ENCODE results near the gene ERC2.

The ERC2 gene

GRCh38 chr3:55796533-55796932, 671.7 kb downstream of the ERC2 start:
- Histone ChIP-seq H3K27me3 (ENCODE audit: control insufficient read depth, insufficient read depth, low read length) (no peaks in the 10 kb centered on the region), H3K4me3 (ENCODE audit: low read length) (no peak overlapping the region), H3K27ac (ENCODE audit: low read depth, low read length) (no peak overlapping the region), H3K4me1 (ENCODE audit: control insufficient read depth, insufficient read depth, low read length) (no peaks in the 10 kb centered on the region), H3K9ac (ENCODE audit: low read length) (no peak overlapping the region), H3K36me3 (ENCODE audit: control insufficient read depth, insufficient read depth, low read length) (no peaks in the 10 kb centered on the region)

GRCh38 chr3:55795746-55796145, 672.5 kb downstream of the ERC2 start:
- Histone ChIP-seq H3K4me1 (ENCODE audit: control insufficient read depth, insufficient read depth, low read length) (no peaks in the 10 kb centered on the region), H3K36me3 (ENCODE audit: control insufficient read depth, insufficient read depth, low read length) (no peaks in the 10 kb centered on the region), H3K4me3 (ENCODE audit: low read length) (no peak overlapping the region), H3K27me3 (ENCODE audit: control insufficient read depth, insufficient read depth, low read length) (no peaks in the 10 kb centered on the region), H3K9ac (ENCODE audit: low read length) (no peak overlapping the region), H3K27ac (ENCODE audit: low read depth, low read length) (no peak overlapping the region)

DNA sequence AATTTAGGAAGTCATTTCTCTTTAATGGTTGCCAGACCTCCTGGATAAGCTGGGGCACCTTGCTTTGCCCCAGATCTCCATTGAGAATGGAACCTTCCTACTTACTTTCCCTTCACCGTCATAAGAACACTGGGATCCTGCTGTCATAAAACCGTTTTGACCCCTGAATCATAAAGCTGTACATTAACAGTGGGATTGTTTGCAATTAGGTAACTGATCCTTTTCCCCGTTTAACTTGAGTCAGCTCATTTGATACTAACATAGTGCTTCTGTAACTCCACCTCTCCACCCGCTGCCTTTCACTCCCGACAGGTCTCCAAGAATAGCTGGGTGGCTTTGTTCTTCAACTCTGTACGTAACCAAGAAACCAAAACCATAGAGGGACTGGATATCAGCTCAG, 673.0 kb downstream of the ERC2 start:
- no peaks in the 10 kb centered on the region for H3K36me3 ChIP-seq (ENCODE audit: control insufficient read depth, insufficient read depth, low read length)
- no peak overlapping the region for H3K27ac ChIP-seq (ENCODE audit: low read depth, low read length)
- H3K9ac ChIP-seq (ENCODE audit: low read length), result no peak overlapping the region
- no peaks in the 10 kb centered on the region for H3K4me1 ChIP-seq (ENCODE audit: control insufficient read depth, insufficient read depth, low read length)
- H3K27me3 ChIP-seq (ENCODE audit: control insufficient read depth, insufficient read depth, low read length), result no peaks in the 10 kb centered on the region
- H3K4me3 ChIP-seq (ENCODE audit: low read length), result no peak overlapping the region

- H3K27me3 ChIP-seq (ENCODE audit: control insufficient read depth, insufficient read depth, low read length), result no peaks in the 10 kb centered on the region
- H3K27ac ChIP-seq (ENCODE audit: low read depth, low read length), result no peak overlapping the region
- H3K4me1 ChIP-seq (ENCODE audit: control insufficient read depth, insufficient read depth, low read length), result no peaks in the 10 kb centered on the region
- no peak overlapping the region for H3K4me3 ChIP-seq (ENCODE audit: low read length)
- H3K36me3 ChIP-seq (ENCODE audit: control insufficient read depth, insufficient read depth, low read length), result no peaks in the 10 kb centered on the region
- H3K9ac ChIP-seq (ENCODE audit: low read length), result no peak overlapping the region
Observed at GRCh38 chr3:55792742-55793141, 675.5 kb downstream of the ERC2 start.

DNA sequence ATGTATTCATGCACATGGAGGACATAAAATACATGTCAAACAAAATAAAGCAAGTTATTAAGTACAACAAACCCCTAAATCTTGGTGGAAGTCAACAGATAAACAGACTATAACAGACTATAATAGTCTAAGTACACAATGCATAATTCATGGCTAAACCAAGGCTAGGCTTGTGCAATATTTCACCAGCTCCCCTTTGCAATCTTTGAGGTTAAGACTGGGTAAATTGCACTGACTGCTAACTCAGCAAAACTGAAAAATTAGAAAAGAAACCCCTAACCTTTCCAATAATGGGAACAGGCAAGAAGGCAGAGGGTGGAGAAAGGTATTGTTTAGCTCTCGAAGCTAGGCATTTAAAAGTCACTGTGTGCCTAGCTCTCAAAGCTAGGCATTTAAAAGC, 676.3 kb downstream of the ERC2 start:
- Histone ChIP-seq H3K4me3 (ENCODE audit: low read length) (no peak overlapping the region), H3K9ac (ENCODE audit: low read length) (no peak overlapping the region), H3K27me3 (ENCODE audit: control insufficient read depth, insufficient read depth, low read length) (no peaks in the 10 kb centered on the region)

DNA sequence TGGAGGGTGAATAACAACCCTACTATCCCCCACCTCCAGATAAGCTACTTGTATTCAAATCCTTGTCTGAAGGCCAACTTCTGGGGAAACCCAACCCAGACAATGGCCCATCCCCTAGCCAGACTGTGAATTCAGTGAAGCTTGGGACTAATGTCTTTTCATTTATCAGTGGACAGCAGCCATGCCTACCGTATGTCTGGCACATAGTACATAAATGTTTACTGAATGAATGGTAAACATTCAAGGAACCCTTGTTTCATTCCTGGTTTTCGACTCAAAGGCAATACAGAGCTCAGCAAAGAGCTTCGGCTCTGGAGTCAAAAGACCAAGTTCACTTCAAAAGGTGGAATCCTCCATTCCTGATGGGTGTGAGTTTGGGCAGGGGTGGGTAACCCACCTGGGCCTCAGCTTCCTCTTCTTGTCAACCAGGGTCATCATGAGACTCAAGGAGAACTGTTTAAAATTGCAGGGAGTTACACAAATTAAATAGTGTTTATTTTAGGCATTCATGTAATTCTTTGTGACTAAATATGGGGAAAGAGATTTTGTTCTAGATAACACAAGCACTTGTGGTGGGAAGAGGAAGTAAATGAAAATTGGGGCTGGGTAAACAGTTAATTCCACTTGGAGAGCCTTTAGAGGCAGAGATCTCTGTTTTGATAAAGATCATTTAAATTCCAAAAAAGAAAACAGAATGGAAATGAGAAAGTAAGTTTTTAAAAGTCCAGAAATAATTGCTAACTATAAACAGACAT, 677.5 kb downstream of the ERC2 start:
- H3K9ac ChIP-seq (ENCODE audit: low read length), result no peak overlapping the region
- H3K36me3 ChIP-seq (ENCODE audit: control insufficient read depth, insufficient read depth, low read length), result no peaks in the 10 kb centered on the region
- no peak overlapping the region for H3K27ac ChIP-seq (ENCODE audit: low read depth, low read length)
- H3K4me1 ChIP-seq (ENCODE audit: control insufficient read depth, insufficient read depth, low read length), result no peaks in the 10 kb centered on the region
- H3K4me3 ChIP-seq (ENCODE audit: low read length), result no peak overlapping the region
- H3K27me3 ChIP-seq (ENCODE audit: control insufficient read depth, insufficient read depth, low read length), result no peaks in the 10 kb centered on the region

More for the DNA sequence above, 676.3 kb downstream of the ERC2 start:
- no peak overlapping the region for H3K27ac ChIP-seq (ENCODE audit: low read depth, low read length)
- no peaks in the 10 kb centered on the region for H3K4me1 ChIP-seq (ENCODE audit: control insufficient read depth, insufficient read depth, low read length)
- no peaks in the 10 kb centered on the region for H3K36me3 ChIP-seq (ENCODE audit: control insufficient read depth, insufficient read depth, low read length)

DNA sequence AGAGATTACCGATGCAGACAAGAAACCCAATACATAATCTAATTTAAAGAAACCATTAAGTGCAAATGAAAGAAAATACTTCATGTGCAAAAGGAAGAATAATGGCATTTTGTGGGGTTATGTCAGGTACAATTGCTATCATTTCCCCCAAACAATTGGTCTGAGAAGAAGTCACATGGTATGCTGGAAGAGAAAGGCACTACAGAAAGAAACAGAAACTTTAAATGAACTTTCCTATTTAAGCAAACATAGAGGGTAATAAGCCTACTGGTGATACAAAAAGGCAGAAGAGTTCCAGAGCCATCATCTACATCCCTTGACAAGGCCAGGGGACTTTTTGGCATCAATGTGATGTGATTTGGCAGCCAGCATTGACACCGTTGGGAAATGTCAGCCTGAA, 678.8 kb downstream of the ERC2 start:
- H3K4me3 ChIP-seq (ENCODE audit: low read length), result no peak overlapping the region
- H3K27ac ChIP-seq (ENCODE audit: low read depth, low read length), result no peak overlapping the region
- no peak overlapping the region for H3K9ac ChIP-seq (ENCODE audit: low read length)
- H3K4me1 ChIP-seq (ENCODE audit: control insufficient read depth, insufficient read depth, low read length), result no peaks in the 10 kb centered on the region
- H3K27me3 ChIP-seq (ENCODE audit: control insufficient read depth, insufficient read depth, low read length), result no peaks in the 10 kb centered on the region
- no peaks in the 10 kb centered on the region for H3K36me3 ChIP-seq (ENCODE audit: control insufficient read depth, insufficient read depth, low read length)

GRCh38 chr3:55782807-55783206, 685.5 kb downstream of the ERC2 start:
- H3K27me3 ChIP-seq (ENCODE audit: control insufficient read depth, insufficient read depth, low read length), result no peaks in the 10 kb centered on the region
- H3K4me1 ChIP-seq (ENCODE audit: control insufficient read depth, insufficient read depth, low read length), result no peaks in the 10 kb centered on the region
- H3K27ac ChIP-seq (ENCODE audit: low read depth, low read length), result no peak overlapping the region
- no peak overlapping the region for H3K4me3 ChIP-seq (ENCODE audit: low read length)
- H3K9ac ChIP-seq (ENCODE audit: low read length), result no peak overlapping the region
- H3K36me3 ChIP-seq (ENCODE audit: control insufficient read depth, insufficient read depth, low read length), result no peaks in the 10 kb centered on the region

DNA sequence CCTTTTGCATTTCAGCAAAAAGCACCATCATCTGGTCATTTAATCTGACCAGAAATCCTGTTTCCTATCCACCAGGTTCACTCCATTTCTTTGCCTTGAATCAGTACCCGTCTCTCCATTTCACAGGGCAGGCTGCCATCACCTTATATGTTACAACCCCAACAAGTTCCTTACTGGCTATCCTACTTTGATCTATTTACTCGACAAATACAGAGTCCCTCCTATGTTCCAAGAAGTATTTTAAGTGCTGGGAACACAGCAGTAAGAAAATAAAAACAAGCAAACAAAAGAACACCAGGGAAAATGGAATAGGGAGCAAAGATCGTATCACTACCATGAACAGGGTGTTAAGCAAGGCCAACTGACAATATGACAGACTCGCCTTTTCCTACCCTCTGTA, 685.9 kb downstream of the ERC2 start:
- Histone ChIP-seq H3K27ac (ENCODE audit: low read depth, low read length) (no peak overlapping the region), H3K9ac (ENCODE audit: low read length) (no peak overlapping the region), H3K4me3 (ENCODE audit: low read length) (no peak overlapping the region), H3K27me3 (ENCODE audit: control insufficient read depth, insufficient read depth, low read length) (no peaks in the 10 kb centered on the region), H3K36me3 (ENCODE audit: control insufficient read depth, insufficient read depth, low read length) (no peaks in the 10 kb centered on the region), H3K4me1 (ENCODE audit: control insufficient read depth, insufficient read depth, low read length) (no peaks in the 10 kb centered on the region)

- no peaks in the 10 kb centered on the region for H3K27me3 ChIP-seq (ENCODE audit: control insufficient read depth, insufficient read depth, low read length)
- H3K4me1 ChIP-seq (ENCODE audit: control insufficient read depth, insufficient read depth, low read length), result no peaks in the 10 kb centered on the region
- no peak overlapping the region for H3K9ac ChIP-seq (ENCODE audit: low read length)
- no peak overlapping the region for H3K4me3 ChIP-seq (ENCODE audit: low read length)
- no peak overlapping the region for H3K27ac ChIP-seq (ENCODE audit: low read depth, low read length)
- no peaks in the 10 kb centered on the region for H3K36me3 ChIP-seq (ENCODE audit: control insufficient read depth, insufficient read depth, low read length)
Observed at GRCh38 chr3:55780913-55781312, 687.4 kb downstream of the ERC2 start.

DNA sequence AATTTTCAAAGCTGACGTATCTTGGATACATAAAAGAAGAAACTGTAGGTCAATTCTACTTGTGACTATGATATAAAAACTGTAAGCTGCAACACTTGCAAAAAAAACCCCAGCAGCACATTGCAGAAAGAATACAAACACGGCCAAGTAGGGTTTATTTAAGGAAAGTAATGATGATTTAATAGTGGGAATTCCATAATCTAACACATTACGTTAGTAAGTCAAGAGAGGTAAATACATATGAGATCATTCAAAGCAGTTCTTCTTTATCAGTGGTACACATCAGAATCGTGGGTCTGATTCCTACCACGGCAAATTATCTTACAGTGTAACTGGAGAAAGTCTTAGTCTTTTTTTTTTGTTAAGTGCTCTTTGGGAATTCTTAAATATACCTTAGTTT, 688.7 kb downstream of the ERC2 start:
- H3K36me3 ChIP-seq (ENCODE audit: control insufficient read depth, insufficient read depth, low read length), result no peaks in the 10 kb centered on the region
- H3K27me3 ChIP-seq (ENCODE audit: control insufficient read depth, insufficient read depth, low read length), result no peaks in the 10 kb centered on the region
- H3K4me3 ChIP-seq (ENCODE audit: low read length), result no peak overlapping the region
- no peak overlapping the region for H3K27ac ChIP-seq (ENCODE audit: low read depth, low read length)
- H3K9ac ChIP-seq (ENCODE audit: low read length), result no peak overlapping the region
- H3K4me1 ChIP-seq (ENCODE audit: control insufficient read depth, insufficient read depth, low read length), result no peaks in the 10 kb centered on the region

DNA sequence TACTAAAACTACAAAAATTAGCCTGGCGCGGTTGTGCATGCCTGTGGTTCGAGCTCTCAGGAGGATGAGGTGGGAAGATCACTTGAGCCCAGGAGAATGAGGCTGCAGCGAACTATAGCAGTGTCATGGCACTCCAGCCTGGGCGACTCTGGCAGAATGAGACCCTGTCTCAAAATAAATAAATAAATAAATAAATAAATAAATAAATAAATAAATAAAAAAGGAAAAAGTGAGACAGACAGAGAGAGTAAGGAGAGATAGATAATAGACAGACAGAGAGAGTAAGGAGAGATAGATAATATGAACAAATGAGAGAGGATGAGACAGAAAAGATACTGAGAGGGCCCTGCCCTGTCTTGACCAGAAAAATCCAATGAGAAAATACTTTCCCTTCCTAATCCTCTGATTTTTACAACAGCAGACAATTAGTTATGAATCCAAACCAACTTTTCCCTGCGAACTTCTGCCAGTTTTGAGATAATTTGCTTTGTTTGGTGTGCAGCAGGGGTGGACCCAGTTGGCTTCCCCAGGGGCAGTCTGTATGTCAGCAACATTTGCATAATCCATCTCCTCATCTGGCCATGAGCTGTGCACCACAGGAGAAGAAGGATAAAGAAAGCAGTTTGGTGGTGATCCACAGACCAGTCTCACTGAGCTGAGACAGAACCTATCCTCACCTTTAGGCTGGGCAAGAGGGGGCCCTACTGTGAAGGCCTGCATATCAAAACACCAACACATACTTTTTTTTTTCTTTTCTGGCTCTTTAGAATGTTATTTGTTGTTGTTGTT, 692.7 kb downstream of the ERC2 start:
- Histone ChIP-seq H3K27ac (ENCODE audit: low read depth, low read length) (no peak overlapping the region), H3K27me3 (ENCODE audit: control insufficient read depth, insufficient read depth, low read length) (no peaks in the 10 kb centered on the region), H3K36me3 (ENCODE audit: control insufficient read depth, insufficient read depth, low read length) (no peaks in the 10 kb centered on the region), H3K4me3 (ENCODE audit: low read length) (no peak overlapping the region), H3K9ac (ENCODE audit: low read length) (no peak overlapping the region), H3K4me1 (ENCODE audit: control insufficient read depth, insufficient read depth, low read length) (no peaks in the 10 kb centered on the region)

- Histone ChIP-seq H3K4me1 (ENCODE audit: control insufficient read depth, insufficient read depth, low read length) (no peaks in the 10 kb centered on the region), H3K4me3 (ENCODE audit: low read length) (no peak overlapping the region), H3K27ac (ENCODE audit: low read depth, low read length) (no peak overlapping the region), H3K27me3 (ENCODE audit: control insufficient read depth, insufficient read depth, low read length) (no peaks in the 10 kb centered on the region), H3K36me3 (ENCODE audit: control insufficient read depth, insufficient read depth, low read length) (no peaks in the 10 kb centered on the region), H3K9ac (ENCODE audit: low read length) (no peak overlapping the region)
Observed at GRCh38 chr3:55774856-55775255, 693.4 kb downstream of the ERC2 start.
